Testis (tissue), 2 donors: ENCODE measurements around the gene MTFP1.

Experiments used
- CTCF ChIP-seq, 3 experiments: fragments of 450-650 bp in 2 of 3; fragments of 200-600 bp in 1 of 3; sonication (generic) in 1 of 3; IDR thresholded peaks; one replicate each; pipeline ENCODE4 v1.5.1; 2016 to 2019; ENCODE audit warnings: antibody characterized with exemption in 3 of 3, mild to moderate bottlenecking in 2 of 3, moderate library complexity in 1 of 3
- POLR2A ChIP-seq: fragments of 450-650 bp; IDR thresholded peaks from one replicate; pipeline ENCODE4 v1.6.1; 2017; ENCODE audit warnings: antibody characterized with exemption, mild to moderate bottlenecking, moderate library complexity

- TF ChIP-seq CTCF (IDR thresholded peaks at IDR 0.05) (no peak), POLR2A (no peak)
Observed at GRCh38 chr22:30399718-30400117, 25.9 kb upstream of the MTFP1 start.
